GM23338 (cell line): Measurements from ENCODE around the gene EDARADD. TPM values are rescaled to one million over a fixed set of nuclear protein-coding genes. Genes with fewer than 3 reads are reported as not detected.
A peak's percentile ranks its signal among the peaks of the same experiment; 100 is the strongest.

Source experiments
- ATAC-seq: fragments of 200-7000 bp; cut with Tn5 transposase; 3 replicates; pipeline ENCODE4 v1.9.1; 2020
- DNase-seq: peaks from one replicate; pipeline ENCODE4 v3.0.0-alpha.2; 2015; ENCODE audit warnings: low spot score
- H2AFZ ChIP-seq: fragments of 200-600 bp; sonication (generic); 2 replicates; pipeline ENCODE4 v1.8.0; 2016; ENCODE audit warnings: antibody characterized with exemption, mild to moderate bottlenecking, moderate library complexity
- H3F3A ChIP-seq: fragments of 200-600 bp; sonication (generic); replicated peaks from 2 replicates; pipeline ENCODE4 v1.8.0; 2017; ENCODE audit warnings: antibody characterized with exemption, mixed run types, low read depth
- H3K27ac ChIP-seq: fragments of 200-600 bp; sonication (generic); 2 replicates; pipeline ENCODE4 v1.6.1; 2016; ENCODE audit warnings: low read depth
- H3K27me3 ChIP-seq: fragments of 200-600 bp; sonication (generic); 2 replicates; pipeline ENCODE4 v1.8.0; 2016; ENCODE audit warnings: mild to moderate bottlenecking, mixed run types, moderate library complexity; ENCODE audit not compliant: insufficient read depth
- H3K36me3 ChIP-seq: fragments of 200-600 bp; sonication (generic); 2 replicates; pipeline ENCODE4 v1.8.0; 2016; ENCODE audit warnings: mild to moderate bottlenecking; ENCODE audit not compliant: insufficient read depth
- H3K4me1 ChIP-seq: fragments of 200-600 bp; sonication (generic); 2 replicates; pipeline ENCODE4 v1.8.0; 2016; ENCODE audit warnings: mild to moderate bottlenecking, moderate library complexity; ENCODE audit not compliant: insufficient read depth
- H3K4me2 ChIP-seq: fragments of 200-600 bp; sonication (generic); 2 replicates; pipeline ENCODE4 v1.7.1; 2017; ENCODE audit warnings: mixed run types
- H3K4me3 ChIP-seq: fragments of 200-600 bp; sonication (generic); 2 replicates; pipeline ENCODE4 v1.6.1; 2016; ENCODE audit warnings: mixed run types
- H3K79me2 ChIP-seq: fragments of 200-600 bp; sonication (generic); replicated peaks from 2 replicates; pipeline ENCODE4 v1.8.0; 2017; ENCODE audit warnings: mild to moderate bottlenecking; ENCODE audit not compliant: insufficient read depth
- H3K9me2 ChIP-seq: fragments of 200-600 bp; sonication (generic); 2 replicates; pipeline ENCODE4 v1.8.0; 2017; ENCODE audit not compliant: insufficient read depth
- H4K20me1 ChIP-seq: fragments of 200-600 bp; sonication (generic); replicated peaks from 2 replicates; pipeline ENCODE4 v1.8.0; 2017; ENCODE audit warnings: mild to moderate bottlenecking; ENCODE audit not compliant: insufficient read depth
- H3K27ac Mint-ChIP-seq: 2 replicates; pipeline ENCODE4 v1.8.0; 2020; ENCODE audit warnings: inconsistent platforms, mild to moderate bottlenecking, moderate library complexity, mixed read lengths
- H3K27me3 Mint-ChIP-seq: 3 replicates; pipeline ENCODE4 v1.8.0; 2022; ENCODE audit warnings: low read depth, mild to moderate bottlenecking, moderate library complexity, mixed read lengths, inconsistent platforms; ENCODE audit not compliant: insufficient read depth, poor library complexity
- H3K36me3 Mint-ChIP-seq: 3 replicates; pipeline ENCODE4 v1.8.0; 2021; ENCODE audit warnings: low read depth, mild to moderate bottlenecking, inconsistent platforms, moderate library complexity, mixed read lengths
- H3K4me1 Mint-ChIP-seq: 3 replicates; pipeline ENCODE4 v1.8.0; 2020; ENCODE audit warnings: mild to moderate bottlenecking, inconsistent platforms, mixed read lengths
- H3K4me3 Mint-ChIP-seq: 3 replicates; pipeline ENCODE4 v1.8.0; 2021; ENCODE audit warnings: moderate library complexity, mild to moderate bottlenecking, inconsistent platforms, mixed read lengths
- H3K9me3 Mint-ChIP-seq: 3 replicates; pipeline ENCODE4 v1.8.0; 2020; ENCODE audit warnings: moderate library complexity, mild to moderate bottlenecking, inconsistent platforms, mixed read lengths
- CTCF ChIP-seq, 2 experiments: fragments of 200-600 bp in 1 of 2; sonication (generic) in 1 of 2; conservative IDR thresholded peaks; 2 replicates each; pipeline versions ENCODE4 v1.5.1 to v1.6.1; 2016 to 2017; ENCODE audit warnings: antibody characterized with exemption in 2 of 2, low read depth in 2 of 2, mild to moderate bottlenecking in 2 of 2, moderate library complexity in 1 of 2
- EZH2 ChIP-seq: fragments of 200-600 bp; sonication (generic); IDR thresholded peaks from one replicate; pipeline ENCODE4 v1.8.0; 2017; ENCODE audit warnings: antibody characterized with exemption, mild to moderate bottlenecking, low read depth; ENCODE audit not compliant: unreplicated experiment
- EZH2phosphoT487 ChIP-seq: fragments of 200-600 bp; sonication (generic); IDR thresholded peaks from one replicate; pipeline ENCODE4 v1.8.1; 2018; ENCODE audit warnings: antibody characterized with exemption; ENCODE audit not compliant: unreplicated experiment
- JUNB ChIP-seq: IDR thresholded peaks from one replicate; pipeline ENCODE4 v1.6.1; 2016; ENCODE audit warnings: antibody characterized with exemption; ENCODE audit not compliant: unreplicated experiment
- NANOG ChIP-seq: IDR thresholded peaks from 2 replicates; pipeline ENCODE4 v1.6.1; 2016; ENCODE audit warnings: antibody characterized with exemption, borderline replicate concordance
- POLR2AphosphoS5 ChIP-seq: IDR thresholded peaks from 2 replicates; pipeline ENCODE4 v1.6.1; 2016; ENCODE audit warnings: antibody characterized with exemption, low read depth
- REST ChIP-seq: IDR thresholded peaks from one replicate; pipeline ENCODE4 v1.6.1; 2018; ENCODE audit warnings: antibody characterized with exemption; ENCODE audit not compliant: unreplicated experiment
- STAT1 ChIP-seq: IDR thresholded peaks from one replicate; pipeline ENCODE4 v1.6.1; 2016; ENCODE audit warnings: antibody characterized with exemption; ENCODE audit not compliant: unreplicated experiment
- ZNF114 ChIP-seq: fragments of 250-450 bp; sonication (Bioruptor Pico); IDR thresholded peaks from 2 replicates; pipeline ENCODE4 v1.5.0; 2020; ENCODE audit warnings: mild to moderate bottlenecking, moderate library complexity
- ZNF331 ChIP-seq: fragments of 250-450 bp; sonication (Bioruptor Pico); IDR thresholded peaks from 2 replicates; pipeline ENCODE4 v1.5.0; 2020; ENCODE audit warnings: low read depth, mild to moderate bottlenecking, moderate library complexity
- polyA plus RNA-seq: library from polyadenylated mRNA; unstranded; fragments of >200 nt; fragmentation: Nextera tagmentation; extraction: Ambion mirVana; gene quantifications from 2 replicates; pipeline ENCODE4 v1.2.1, GENCODE V29; 2016
- total RNA-seq: library from RNA; depleted of rRNA; stranded (reverse); fragments of >200 nt; shearing (Covaris generic); gene quantifications from 2 replicates; pipeline ENCODE4 v1.2.3, GENCODE V29; 2014
- TF ChIP-seq, protein P1 (sequence below): IDR thresholded peaks from 2 replicates; pipeline ENCODE4 v1.6.1; 2016; ENCODE audit warnings: antibody characterized with exemption

The EDARADD gene
- total and polyA plus RNA-seq, 2 experiments from 2014 or later: 3.7 to 4.4 TPM

GRCh38 chr1:236471653-236472052, 77.6 kb downstream of the EDARADD start:
- H3F3A ChIP-seq: no peaks in the 10 kb centered on the region
- H3K36me3 ChIP-seq: no peaks in the 10 kb centered on the region
- H3K4me1 ChIP-seq: peaks cover 6% of the 10 kb centered on the region; the same call in 1 of the 2 replicates
- peak; percentile 64 for ATAC-seq
- no peaks in the 10 kb centered on the region for H3K27me3 ChIP-seq
- TF ChIP-seq EZH2phosphoT487 (no peak), EZH2 (no peak), STAT1 (no peak), REST (no peak), NANOG (no peak), ZNF114 (CRISPR knock-in tag) (no peak)
- TF ChIP-seq, protein P1, sequence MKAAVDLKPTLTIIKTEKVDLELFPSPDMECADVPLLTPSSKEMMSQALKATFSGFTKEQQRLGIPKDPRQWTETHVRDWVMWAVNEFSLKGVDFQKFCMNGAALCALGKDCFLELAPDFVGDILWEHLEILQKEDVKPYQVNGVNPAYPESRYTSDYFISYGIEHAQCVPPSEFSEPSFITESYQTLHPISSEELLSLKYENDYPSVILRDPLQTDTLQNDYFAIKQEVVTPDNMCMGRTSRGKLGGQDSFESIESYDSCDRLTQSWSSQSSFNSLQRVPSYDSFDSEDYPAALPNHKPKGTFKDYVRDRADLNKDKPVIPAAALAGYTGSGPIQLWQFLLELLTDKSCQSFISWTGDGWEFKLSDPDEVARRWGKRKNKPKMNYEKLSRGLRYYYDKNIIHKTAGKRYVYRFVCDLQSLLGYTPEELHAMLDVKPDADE: no peak
- H4K20me1 ChIP-seq: 0 out of 2 replicates have a peak, but pooled peaks cover 3% of the 10 kb centered on the region
- H2AFZ ChIP-seq: no peak overlapping the region
- H3K4me3 Mint-ChIP-seq: no peak overlapping the region
- H3K4me3 ChIP-seq: no peak overlapping the region
- no peak overlapping the region for H3K27ac Mint-ChIP-seq
- DNase-seq: peak; percentile 27
- H3K27ac ChIP-seq: no peak overlapping the region
- no peaks in the 10 kb centered on the region for H3K9me3 Mint-ChIP-seq
- peaks cover 30% of the 10 kb centered on the region for H3K4me1 Mint-ChIP-seq
- no peaks in the 10 kb centered on the region; the same call in 2 of the 3 replicates for H3K36me3 Mint-ChIP-seq
- no peak overlapping the region for H3K4me2 ChIP-seq
- H3K9me2 ChIP-seq: no peaks in the 10 kb centered on the region
- no peaks in the 10 kb centered on the region for H3K79me2 ChIP-seq
- no peaks in the 10 kb centered on the region for H3K27me3 Mint-ChIP-seq

- Mint-ChIP-seq H3K4me3 (no peak overlapping the region), H3K27me3 (peaks cover 4% of the 10 kb centered on the region), H3K27ac (no peak overlapping the region), H3K36me3 (no peaks in the 10 kb centered on the region; the same call in 2 of the 3 replicates), H3K9me3 (no peaks in the 10 kb centered on the region), H3K4me1 (peaks cover 25% of the 10 kb centered on the region)
- no peak overlapping the region for H3K4me3 ChIP-seq
- no peaks in the 10 kb centered on the region for H3K9me2 ChIP-seq
- no peaks in the 10 kb centered on the region for H4K20me1 ChIP-seq
- no peak overlapping the region for H3K4me2 ChIP-seq
- no peaks in the 10 kb centered on the region for H3K27me3 ChIP-seq
- H3F3A ChIP-seq: no peaks in the 10 kb centered on the region
- no peak overlapping the region for H2AFZ ChIP-seq
- DNase-seq (no peak), ATAC-seq (no peak)
- H3K36me3 ChIP-seq: no peaks in the 10 kb centered on the region
- peaks cover 6% of the 10 kb centered on the region; the same call in 1 of the 2 replicates for H3K4me1 ChIP-seq
- no peaks in the 10 kb centered on the region for H3K79me2 ChIP-seq
- H3K27ac ChIP-seq: no peak overlapping the region
- TF ChIP-seq JUNB: no peak
- TF ChIP-seq, protein P1: no peak
- TF ChIP-seq EZH2phosphoT487: no peak
- TF ChIP-seq REST: no peak
- TF ChIP-seq ZNF331 (CRISPR knock-in tag): no peak
- TF ChIP-seq ZNF114 (CRISPR knock-in tag): no peak
- TF ChIP-seq POLR2AphosphoS5: no peak
- no peak for TF ChIP-seq CTCF (conservative IDR thresholded peaks at IDR 0.05; ENCODE audit: low read depth in 2 of 2)
Observed at GRCh38 chr1:236472850-236473788, 79.0 kb downstream of the EDARADD start.
